Endothelial cell (in vitro differentiated cells): ENCODE data around the gene NUP98. TPM values are rescaled to one million over a fixed set of nuclear protein-coding genes. Genes with fewer than 3 reads are reported as not detected.

Experiments used
- DNase-seq: peaks from one replicate; pipeline ENCODE4 v3.0.0; 2021; ENCODE audit warnings: low spot score
- H3K27ac Mint-ChIP-seq: one replicate; pipeline ENCODE4 v1.8.0; 2021; ENCODE audit warnings: mixed read lengths, inconsistent platforms; ENCODE audit not compliant: unreplicated experiment
- H3K27me3 Mint-ChIP-seq: one replicate; pipeline ENCODE4 v1.8.0; 2021; ENCODE audit warnings: mild to moderate bottlenecking, moderate library complexity, mixed read lengths, inconsistent platforms; ENCODE audit not compliant: unreplicated experiment
- H3K36me3 Mint-ChIP-seq: one replicate; pipeline ENCODE4 v1.8.0; 2021; ENCODE audit warnings: mild to moderate bottlenecking, low read depth, mixed read lengths, inconsistent platforms; ENCODE audit not compliant: unreplicated experiment
- H3K4me1 Mint-ChIP-seq: one replicate; pipeline ENCODE4 v1.8.0; 2021; ENCODE audit warnings: mild to moderate bottlenecking, mixed read lengths, inconsistent platforms; ENCODE audit not compliant: unreplicated experiment
- H3K4me3 Mint-ChIP-seq: one replicate; pipeline ENCODE4 v1.8.0; 2021; ENCODE audit warnings: mild to moderate bottlenecking, mixed read lengths, inconsistent platforms; ENCODE audit not compliant: unreplicated experiment
- H3K9me3 Mint-ChIP-seq: one replicate; pipeline ENCODE4 v1.8.0; 2021; ENCODE audit warnings: mixed read lengths, inconsistent platforms; ENCODE audit not compliant: unreplicated experiment
- CTCF ChIP-seq: fragments of 200-600 bp; sonication (generic); IDR thresholded peaks from one replicate; pipeline ENCODE4 v1.5.0; 2021; ENCODE audit warnings: antibody characterized with exemption; ENCODE audit not compliant: unreplicated experiment
- total RNA-seq: library from RNA; stranded (reverse); fragmentation: NEBNext Ultra II Directional; extraction: Animal tissue kit (Norgen Biotek cat#: 25700); gene quantifications from one replicate; pipeline ENCODE4 v1.2.1, GENCODE V29; 2021; ENCODE audit not compliant: unreplicated experiment

NUP98 gene
- total RNA-seq, 1 donor from 2014 or later, result 59.9 TPM

- Mint-ChIP-seq H3K27me3 (peaks cover 5% of the 10 kb centered on the region), H3K4me1 (peaks cover 17% of the 10 kb centered on the region), H3K27ac (no peak overlapping the region), H3K36me3 (peaks cover 5% of the 10 kb centered on the region), H3K4me3 (peak overlapping the region; percentile 89), H3K9me3 (no peaks in the 10 kb centered on the region)
- TF ChIP-seq CTCF, result no peak
- no peak for DNase-seq
Measured at GRCh38 chr11:3808861-3809623, 11.7 kb upstream of the NUP98 start.

- peak within 1 kb of the TSS; percentile 57 for H3K27ac Mint-ChIP-seq
Measured at GRCh38 chr11:3807909-3808860, 10.8 kb upstream of the NUP98 start, which contains the start of gene PGAP2. PGAP2 (plus strand) TSS chr11:3808560; CDS start chr11:3811260, 2,700 bp downstream.

GRCh38 chr11:3803726-3804495 lies 6.6 kb upstream of the NUP98 start:
- DNase-seq, result no peak

More at GRCh38 chr11:3807909-3808860, 10.8 kb upstream of the NUP98 start, which contains the start of gene PGAP2:
- Mint-ChIP-seq H3K4me3 (peak within 1 kb of the TSS; percentile 98), H3K9me3 (no peaks in the 10 kb centered on the region), H3K4me1 (peaks cover 18% of the 10 kb centered on the region), H3K36me3 (peaks cover 5% of the 10 kb centered on the region), H3K27me3 (peaks cover 5% of the 10 kb centered on the region)
- DNase-seq, result peak; percentile 75
- TF ChIP-seq CTCF, result no peak

More at GRCh38 chr11:3803726-3804495, 6.6 kb upstream of the NUP98 start:
- no peaks in the 10 kb centered on the region for H3K36me3 Mint-ChIP-seq
- no peak for TF ChIP-seq CTCF
- H3K27ac Mint-ChIP-seq, result no peak overlapping the region
- H3K4me1 Mint-ChIP-seq, result peaks cover 17% of the 10 kb centered on the region
- H3K9me3 Mint-ChIP-seq, result no peaks in the 10 kb centered on the region
- H3K4me3 Mint-ChIP-seq, result no peak overlapping the region
- H3K27me3 Mint-ChIP-seq, result peaks cover 5% of the 10 kb centered on the region
